ENCODE measurements around the gene LSS.
"Not testable (repeated sequence)": the region's sequence is repeated elsewhere in the genome, so short reads cannot be mapped to it uniquely, and the experiment has no call there.

LSS gene

DNA sequence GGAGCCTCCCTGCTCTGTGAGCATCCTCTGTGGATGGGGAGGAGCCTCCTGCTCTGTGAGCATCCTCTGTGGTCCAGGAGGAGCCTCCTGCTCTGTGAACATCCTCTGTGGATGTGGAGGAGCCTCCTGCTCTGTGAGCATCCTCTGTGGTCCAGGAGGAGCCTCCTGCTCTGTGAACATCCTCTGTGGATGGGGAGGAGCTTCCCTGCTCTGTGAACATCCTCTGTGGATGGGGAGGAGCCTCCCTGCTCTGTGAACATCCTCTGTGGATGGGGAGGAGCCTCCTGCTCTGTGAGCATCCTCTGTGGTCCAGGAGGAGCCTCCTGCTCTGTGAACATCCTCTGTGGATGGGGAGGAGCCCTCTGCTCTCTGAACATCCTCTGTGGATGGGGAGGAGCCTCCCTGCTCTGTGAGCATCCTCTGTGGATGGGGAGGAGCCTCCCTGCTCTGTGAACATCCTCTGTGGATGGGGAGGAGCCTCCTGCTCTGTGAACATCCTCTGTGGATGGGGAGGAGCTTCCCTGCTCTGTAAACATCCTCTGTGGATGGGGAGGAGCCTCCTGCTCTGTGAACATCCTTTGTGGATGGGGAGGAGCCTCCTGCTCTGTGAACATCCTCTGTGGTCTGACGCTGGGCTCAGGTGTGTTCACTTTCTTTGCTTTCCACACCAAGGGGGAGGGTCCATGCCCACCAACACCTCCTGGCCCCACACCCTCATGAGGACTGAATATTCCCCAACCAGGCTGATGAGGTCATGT lies 58.0 kb downstream of the LSS start:
- H2BK12ac ChIP-seq (ENCODE audit: low read length); H3K27me3 ChIP-seq (ENCODE audit: control insufficient read depth in 3 of 3, insufficient read depth in 3 of 3, low read depth in 1 of 3, low read length in 3 of 3); H3K18ac ChIP-seq (ENCODE audit: low read length); H2BK5ac ChIP-seq (ENCODE audit: low read length); H3K27ac ChIP-seq (replicated peaks; ENCODE audit: low read length); H3K79me1 ChIP-seq (ENCODE audit: low read depth, low read length); H4K91ac ChIP-seq (ENCODE audit: low read depth, low read length, poor library complexity); H3K4me1 ChIP-seq (ENCODE audit: control insufficient read depth in 2 of 2, insufficient read depth in 1 of 2, low read depth in 1 of 2, low read length in 2 of 2); H3K23ac ChIP-seq (ENCODE audit: low read depth, low read length, poor library complexity); H3K4ac ChIP-seq (ENCODE audit: low read length); H2AK5ac ChIP-seq (ENCODE audit: low read depth, low read length); H3K36me3 ChIP-seq (replicated peaks in 1 of 2; ENCODE audit: control insufficient read depth in 2 of 2, insufficient read depth in 2 of 2, low read length in 2 of 2); H4K8ac ChIP-seq (ENCODE audit: low read depth, low read length); H2BK120ac ChIP-seq (ENCODE audit: low read depth, low read length); H3K9ac ChIP-seq (ENCODE audit: low read depth, low read length, poor library complexity); DNase-seq (ENCODE audit: low spot score); H2BK15ac ChIP-seq (ENCODE audit: low read length); H3K14ac ChIP-seq (ENCODE audit: low read length); H2AFZ ChIP-seq (ENCODE audit: low read length); H3K4me3 ChIP-seq (ENCODE audit: low read length in 2 of 2); H3K4me2 ChIP-seq (ENCODE audit: insufficient read depth, low read length, poor library complexity, severe bottlenecking); H3K9me3 ChIP-seq (replicated peaks in 1 of 2; ENCODE audit: control insufficient read depth in 2 of 2, insufficient read depth in 1 of 2, low read depth in 1 of 2, low read length in 2 of 2): not testable (repeated sequence)
- no CpG with 5 or more reads among the region's 1 CpG for WGBS, 2 donors (ENCODE audit: extremely low coverage in 2 of 2, insufficient read length in 2 of 2, insufficient replicate concordance in 1 of 2)

DNA sequence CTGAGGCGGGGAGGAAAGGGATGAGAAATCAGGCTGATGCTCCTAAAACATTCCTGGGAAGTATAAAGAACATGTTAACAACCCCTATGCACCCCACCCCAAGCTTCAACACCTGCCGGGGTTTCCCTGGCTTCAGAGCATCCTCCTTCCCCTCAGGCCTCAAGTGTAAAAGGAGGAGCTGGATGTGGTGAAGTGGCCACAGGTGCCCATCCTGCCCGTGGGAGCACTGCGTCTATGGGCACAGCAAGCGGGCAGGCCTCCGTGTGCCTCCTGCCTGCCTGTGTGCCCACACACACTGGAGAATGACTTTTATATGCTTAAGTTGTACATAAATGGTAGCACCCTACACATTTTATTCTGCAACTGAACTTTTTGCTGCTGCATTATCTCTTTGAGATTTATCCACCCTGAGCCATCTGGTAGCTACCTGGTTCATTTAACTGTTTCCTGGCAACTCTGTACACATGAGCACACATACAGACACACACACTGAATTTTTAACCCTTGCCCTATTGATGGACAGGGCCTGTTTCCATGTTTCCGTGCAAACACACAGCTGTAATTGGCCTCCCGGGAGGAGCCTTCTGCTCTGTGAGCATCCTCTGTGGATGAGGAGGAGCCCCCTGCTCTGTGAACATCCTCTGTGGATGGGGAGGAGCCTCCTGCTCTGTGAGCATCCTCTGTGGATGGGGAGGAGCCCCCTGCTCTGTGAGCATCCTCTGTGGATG lies 59.8 kb downstream of the LSS start:
- H3K9ac ChIP-seq (ENCODE audit: low read depth, low read length, poor library complexity), result no peak overlapping the region
- no peak overlapping the region for H2BK12ac ChIP-seq (ENCODE audit: low read length)
- WGBS, 2 donors (ENCODE audit: extremely low coverage in 2 of 2, insufficient read length in 2 of 2, insufficient replicate concordance in 1 of 2), result no CpG with 5 or more reads among the region's 8 CpGs

DNA sequence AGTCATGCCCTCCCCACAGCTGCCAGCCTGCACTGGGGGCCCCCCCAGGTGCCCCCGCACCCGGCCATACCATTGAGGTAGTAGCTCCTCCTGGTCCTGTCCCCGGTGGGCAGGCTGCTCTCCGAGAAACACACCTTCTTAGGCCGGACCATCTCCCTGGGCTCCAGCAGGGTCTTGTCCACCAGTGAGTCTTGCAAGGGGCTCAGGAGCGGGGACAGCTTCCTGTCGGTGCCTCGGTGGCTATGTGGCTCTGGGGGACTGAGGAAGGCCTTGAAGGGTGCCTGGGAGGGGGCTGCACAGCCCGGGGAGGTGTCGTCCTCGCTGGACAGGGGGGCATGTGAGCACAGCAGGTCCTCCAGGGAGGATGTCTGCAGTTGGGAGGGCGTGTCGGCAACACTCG lies 60.3 kb downstream of the LSS start:
- H3K27me3 ChIP-seq (ENCODE audit: control insufficient read depth in 3 of 3, insufficient read depth in 3 of 3, low read depth in 1 of 3, low read length in 3 of 3), result no peaks in the 10 kb centered on the region
- H3K9ac ChIP-seq (ENCODE audit: low read depth, low read length, poor library complexity), result no peak overlapping the region
- no peak overlapping the region for H3K14ac ChIP-seq (ENCODE audit: low read length)
- no peak overlapping the region for H2AK5ac ChIP-seq (ENCODE audit: low read depth, low read length)
- no peak for DNase-seq (ENCODE audit: low spot score)
- H3K18ac ChIP-seq (ENCODE audit: low read length), result no peak overlapping the region
- H3K4ac ChIP-seq (ENCODE audit: low read length), result no peak overlapping the region
- H2BK12ac ChIP-seq (ENCODE audit: low read length), result no peak overlapping the region
- peaks cover 0 to 2% of the 10 kb centered on the region in 2 donors for H3K9me3 ChIP-seq (replicated peaks in 1 of 2; ENCODE audit: control insufficient read depth in 2 of 2, insufficient read depth in 1 of 2, low read depth in 1 of 2, low read length in 2 of 2)
- no peak overlapping the region for H4K8ac ChIP-seq (ENCODE audit: low read depth, low read length)
- H2BK15ac ChIP-seq (ENCODE audit: low read length), result no peak overlapping the region
- peak overlapping the region; percentile 48 for H2BK5ac ChIP-seq (ENCODE audit: low read length)
- WGBS, 2 donors (ENCODE audit: extremely low coverage in 2 of 2, insufficient read length in 2 of 2, insufficient replicate concordance in 1 of 2), result no CpG with 5 or more reads among the region's 14 CpGs
- no peak overlapping the region for H3K4me3 ChIP-seq (ENCODE audit: low read length in 2 of 2)
- no peak overlapping the region for H3K27ac ChIP-seq (replicated peaks; ENCODE audit: low read length)
- no peak overlapping the region for H4K91ac ChIP-seq (ENCODE audit: low read depth, low read length, poor library complexity)
- H3K79me1 ChIP-seq (ENCODE audit: low read depth, low read length), result no peaks in the 10 kb centered on the region
- H2BK120ac ChIP-seq (ENCODE audit: low read depth, low read length), result no peak overlapping the region
- no peak overlapping the region for H3K23ac ChIP-seq (ENCODE audit: low read depth, low read length, poor library complexity)
- H3K4me1 ChIP-seq (ENCODE audit: control insufficient read depth in 2 of 2, insufficient read depth in 1 of 2, low read depth in 1 of 2, low read length in 2 of 2), result peaks cover 0 to 4% of the 10 kb centered on the region in 2 donors
- no peak overlapping the region for H3K4me2 ChIP-seq (ENCODE audit: insufficient read depth, low read length, poor library complexity, severe bottlenecking)
- no peak overlapping the region for H2AFZ ChIP-seq (ENCODE audit: low read length)
- H3K36me3 ChIP-seq (replicated peaks in 1 of 2; ENCODE audit: control insufficient read depth in 2 of 2, insufficient read depth in 2 of 2, low read length in 2 of 2), result no peaks in the 10 kb centered on the region

More for the DNA sequence above, 59.8 kb downstream of the LSS start:
- Histone ChIP-seq H2BK5ac (ENCODE audit: low read length) (no peak overlapping the region), H2BK120ac (ENCODE audit: low read depth, low read length) (no peak overlapping the region), H3K79me1 (ENCODE audit: low read depth, low read length) (no peaks in the 10 kb centered on the region), H4K91ac (ENCODE audit: low read depth, low read length, poor library complexity) (no peak overlapping the region), H2BK15ac (ENCODE audit: low read length) (no peak overlapping the region), H2AK5ac (ENCODE audit: low read depth, low read length) (no peak overlapping the region), H3K27me3 (ENCODE audit: control insufficient read depth in 3 of 3, insufficient read depth in 3 of 3, low read depth in 1 of 3, low read length in 3 of 3) (no peaks in the 10 kb centered on the region), H3K23ac (ENCODE audit: low read depth, low read length, poor library complexity) (no peak overlapping the region), H3K4ac (ENCODE audit: low read length) (no peak overlapping the region), H3K4me3 (ENCODE audit: low read length in 2 of 2) (no peak overlapping the region), H4K8ac (ENCODE audit: low read depth, low read length) (no peak overlapping the region), H3K36me3 (replicated peaks in 1 of 2; ENCODE audit: control insufficient read depth in 2 of 2, insufficient read depth in 2 of 2, low read length in 2 of 2) (no peaks in the 10 kb centered on the region), H3K27ac (replicated peaks; ENCODE audit: low read length) (no peak overlapping the region), H3K4me2 (ENCODE audit: insufficient read depth, low read length, poor library complexity, severe bottlenecking) (no peak overlapping the region), H3K14ac (ENCODE audit: low read length) (no peak overlapping the region), H2AFZ (ENCODE audit: low read length) (no peak overlapping the region), H3K9me3 (replicated peaks in 1 of 2; ENCODE audit: control insufficient read depth in 2 of 2, insufficient read depth in 1 of 2, low read depth in 1 of 2, low read length in 2 of 2) (peaks cover 0 to 1% of the 10 kb centered on the region in 2 donors), H3K4me1 (ENCODE audit: control insufficient read depth in 2 of 2, insufficient read depth in 1 of 2, low read depth in 1 of 2, low read length in 2 of 2) (peaks cover 0 to 4% of the 10 kb centered on the region in 2 donors), H3K18ac (ENCODE audit: low read length) (peak overlapping the region; percentile 57)
- DNase-seq (ENCODE audit: low spot score), result no peak

DNA sequence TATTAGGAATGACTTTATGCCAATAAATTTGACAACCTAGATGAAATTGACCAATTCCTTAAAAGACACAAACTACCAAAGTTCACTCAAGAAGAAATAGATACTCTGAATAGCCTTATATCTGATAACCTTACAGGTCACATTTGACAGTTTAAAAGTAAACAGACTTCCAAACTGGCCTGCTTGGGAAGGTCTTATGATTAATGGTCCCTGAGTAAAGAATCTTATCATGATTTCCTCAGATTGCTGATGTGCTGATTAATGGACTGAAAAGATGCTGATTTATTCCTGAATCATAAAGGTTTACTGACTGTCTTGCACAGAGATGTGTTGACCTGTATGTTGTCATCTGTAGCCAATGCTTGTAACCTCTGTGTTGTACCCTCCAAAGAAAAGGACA lies 63.5 kb downstream of the LSS start:
- no peak overlapping the region for H4K91ac ChIP-seq (ENCODE audit: low read depth, low read length, poor library complexity)
- no peak overlapping the region for H3K14ac ChIP-seq (ENCODE audit: low read length)
- no peak overlapping the region for H2BK5ac ChIP-seq (ENCODE audit: low read length)
- H3K27ac ChIP-seq (replicated peaks; ENCODE audit: low read length), result no peak overlapping the region
- H3K4me1 ChIP-seq (ENCODE audit: control insufficient read depth in 2 of 2, insufficient read depth in 1 of 2, low read depth in 1 of 2, low read length in 2 of 2), result no peaks in the 10 kb centered on the region
- H3K9me3 ChIP-seq (replicated peaks in 1 of 2; ENCODE audit: control insufficient read depth in 2 of 2, insufficient read depth in 1 of 2, low read depth in 1 of 2, low read length in 2 of 2), result peaks cover 3 to 4% of the 10 kb centered on the region in 2 donors
- no peak overlapping the region for H3K9ac ChIP-seq (ENCODE audit: low read depth, low read length, poor library complexity)
- H3K4me2 ChIP-seq (ENCODE audit: insufficient read depth, low read length, poor library complexity, severe bottlenecking), result no peak overlapping the region
- no peak overlapping the region for H4K8ac ChIP-seq (ENCODE audit: low read depth, low read length)
- H3K18ac ChIP-seq (ENCODE audit: low read length), result no peak overlapping the region
- H3K23ac ChIP-seq (ENCODE audit: low read depth, low read length, poor library complexity), result no peak overlapping the region
- H2BK15ac ChIP-seq (ENCODE audit: low read length), result no peak overlapping the region
- no peak for DNase-seq (ENCODE audit: low spot score)
- no peak overlapping the region for H3K4ac ChIP-seq (ENCODE audit: low read length)
- H2BK120ac ChIP-seq (ENCODE audit: low read depth, low read length), result no peak overlapping the region
- H2BK12ac ChIP-seq (ENCODE audit: low read length), result no peak overlapping the region
- H3K36me3 ChIP-seq (replicated peaks in 1 of 2; ENCODE audit: control insufficient read depth in 2 of 2, insufficient read depth in 2 of 2, low read length in 2 of 2), result no peaks in the 10 kb centered on the region
- no peak overlapping the region for H2AFZ ChIP-seq (ENCODE audit: low read length)
- H3K79me1 ChIP-seq (ENCODE audit: low read depth, low read length), result peaks cover 3% of the 10 kb centered on the region
- no peak overlapping the region for H3K4me3 ChIP-seq (ENCODE audit: low read length in 2 of 2)
- no peak overlapping the region for H2AK5ac ChIP-seq (ENCODE audit: low read depth, low read length)
- no peaks in the 10 kb centered on the region for H3K27me3 ChIP-seq (ENCODE audit: control insufficient read depth in 3 of 3, insufficient read depth in 3 of 3, low read depth in 1 of 3, low read length in 3 of 3)
